OCI-M2 (cell line): ENCODE results near the gene TTPAL.
A peak's percentile ranks its signal among the peaks of the same experiment; 100 is the strongest.

Experiments
- DNase-seq: peaks from one replicate; lab custom pipeline; 2025; ENCODE audit not compliant: unreplicated experiment; lab: John Stamatoyannopoulos, UW

Gene TTPAL, protein sequence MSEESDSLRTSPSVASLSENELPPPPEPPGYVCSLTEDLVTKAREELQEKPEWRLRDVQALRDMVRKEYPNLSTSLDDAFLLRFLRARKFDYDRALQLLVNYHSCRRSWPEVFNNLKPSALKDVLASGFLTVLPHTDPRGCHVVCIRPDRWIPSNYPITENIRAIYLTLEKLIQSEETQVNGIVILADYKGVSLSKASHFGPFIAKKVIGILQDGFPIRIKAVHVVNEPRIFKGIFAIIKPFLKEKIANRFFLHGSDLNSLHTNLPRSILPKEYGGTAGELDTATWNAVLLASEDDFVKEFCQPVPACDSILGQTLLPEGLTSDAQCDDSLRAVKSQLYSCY

GRCh38 chr20:44475694-44476560 is at the start of gene TTPAL:
Gene TTPAL (plus strand): TSS chr20:44475874. CDS start chr20:44480000, 4,126 bp downstream.
- DNase-seq, result peak; percentile 61

DNA sequence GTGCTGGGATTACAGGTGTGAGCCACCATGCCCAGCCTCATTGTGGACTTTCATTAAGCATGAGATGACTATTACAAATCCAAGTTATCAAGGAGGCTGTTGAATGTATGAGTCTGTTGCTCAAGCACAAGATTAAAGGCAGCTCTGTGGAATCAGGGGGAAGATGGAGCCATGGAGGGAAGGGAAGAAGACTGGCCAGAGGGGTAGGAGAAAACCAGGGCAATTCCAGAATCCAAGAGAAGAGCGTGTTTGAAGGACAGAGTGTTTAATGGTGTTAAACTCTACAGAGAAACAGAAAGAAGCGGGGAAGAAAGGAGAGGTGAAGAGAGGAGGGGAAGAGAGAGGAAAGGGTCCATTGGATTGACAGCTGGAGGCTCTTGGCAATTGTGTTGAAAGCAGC is 49.8 kb upstream of the TTPAL start:
- no peak for DNase-seq

GRCh38 chr20:44426879-44427790 is 48.5 kb upstream of the TTPAL start:
- DNase-seq, result no peak

- no peak for DNase-seq
These were observed 47.9 kb upstream of the TTPAL start for GRCh38 chr20:44427804-44428173.

DNA sequence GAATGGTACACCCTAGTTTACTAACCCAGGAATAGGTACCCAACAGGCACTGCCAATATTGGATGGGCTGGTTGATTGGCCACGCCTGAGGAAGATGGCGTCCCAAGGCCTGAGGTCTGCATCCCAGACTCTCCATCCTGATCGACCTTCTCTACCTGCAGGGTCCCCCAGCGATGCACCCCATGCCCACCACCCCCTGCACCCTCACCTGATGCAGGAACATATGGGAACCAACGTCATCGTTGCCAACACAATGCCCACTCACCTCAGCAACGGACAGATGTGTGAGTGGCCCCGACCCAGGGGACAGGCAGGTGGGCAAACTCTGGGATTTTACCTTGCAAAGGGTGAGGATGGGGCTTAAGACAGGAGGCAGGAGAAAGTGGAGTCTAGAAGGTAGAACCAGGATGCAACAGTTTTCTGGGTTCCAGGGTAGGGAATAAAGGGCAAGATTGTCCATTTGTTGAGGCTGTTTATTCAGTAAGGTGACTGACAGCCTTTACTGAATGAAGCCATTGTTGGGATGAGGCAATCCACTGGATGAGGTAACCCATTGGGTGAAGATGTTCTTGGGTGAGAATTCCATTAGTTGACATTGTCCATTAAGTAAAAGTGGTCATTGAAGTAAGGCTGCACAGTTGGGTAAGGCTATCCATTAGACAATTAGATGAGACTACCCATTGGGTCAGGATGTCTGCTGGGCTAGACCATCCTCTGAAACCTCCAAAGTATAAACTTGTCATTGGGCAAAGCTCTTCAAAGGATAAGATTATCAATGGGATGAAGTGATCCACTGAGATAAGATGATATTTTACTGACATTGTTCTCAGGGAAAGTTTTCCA is 47.3 kb upstream of the TTPAL start:
- DNase-seq, result no peak

DNA sequence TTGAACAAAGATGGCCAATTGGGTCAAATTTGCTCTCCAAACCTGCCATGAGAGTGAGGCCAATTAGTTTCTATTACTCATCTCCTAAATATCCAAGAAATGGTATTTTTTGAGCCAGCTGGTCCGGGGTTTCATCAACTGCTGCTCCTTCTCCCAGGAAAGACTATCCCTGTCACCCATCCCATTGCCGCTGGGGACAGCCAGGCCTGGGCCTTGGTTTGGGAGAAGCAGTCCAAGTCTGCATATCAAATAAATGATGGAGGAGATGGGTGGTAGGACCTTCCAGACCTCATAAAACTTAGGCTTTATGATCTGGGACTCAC is 46.7 kb upstream of the TTPAL start:
- no peak for DNase-seq

- no peak for DNase-seq
These were observed 46.0 kb upstream of the TTPAL start for GRCh38 chr20:44429419-44430269.

DNA sequence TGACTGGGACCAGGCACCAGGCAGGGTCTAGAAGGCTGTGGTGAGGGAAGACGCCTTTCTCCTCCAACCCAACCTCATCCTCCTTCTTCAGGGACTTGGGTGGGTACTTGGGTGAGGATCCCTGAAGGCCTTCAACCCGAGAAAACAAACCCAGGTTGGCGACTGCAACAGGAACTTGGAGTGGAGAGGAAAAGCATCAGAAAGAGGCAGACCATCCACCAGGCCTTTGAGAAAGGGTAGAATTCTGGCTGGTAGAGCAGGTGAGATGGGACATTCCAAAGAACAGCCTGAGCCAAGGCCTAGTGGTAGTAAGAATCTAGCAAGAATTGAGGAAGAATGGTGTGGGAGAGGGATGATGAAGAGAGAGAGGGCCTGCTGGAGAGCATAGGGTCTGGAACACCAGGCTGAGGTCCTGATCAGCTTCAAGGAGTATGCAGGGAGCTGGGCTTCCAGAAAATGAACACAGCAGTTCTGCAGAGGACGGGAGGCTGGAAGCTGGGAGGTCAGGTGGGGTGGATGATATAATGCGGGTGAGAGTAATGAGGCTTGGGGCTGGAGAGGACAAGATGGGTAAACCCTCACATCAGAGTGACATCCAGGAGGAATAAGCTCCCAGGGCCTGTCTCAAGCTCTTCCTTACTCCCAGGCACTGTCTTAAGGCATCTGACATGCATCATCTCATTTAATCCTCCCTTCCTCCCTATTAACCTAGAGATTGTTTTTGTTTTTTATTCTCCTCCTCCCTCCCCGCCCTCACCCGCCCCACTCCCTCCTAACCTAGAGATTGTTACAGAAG is 45.2 kb upstream of the TTPAL start:
- DNase-seq, result no peak

GRCh38 chr20:44431118-44431501 is 44.6 kb upstream of the TTPAL start:
- DNase-seq, result no peak

- no peak for DNase-seq
These were observed 44.0 kb upstream of the TTPAL start for GRCh38 chr20:44431502-44432234.

DNA sequence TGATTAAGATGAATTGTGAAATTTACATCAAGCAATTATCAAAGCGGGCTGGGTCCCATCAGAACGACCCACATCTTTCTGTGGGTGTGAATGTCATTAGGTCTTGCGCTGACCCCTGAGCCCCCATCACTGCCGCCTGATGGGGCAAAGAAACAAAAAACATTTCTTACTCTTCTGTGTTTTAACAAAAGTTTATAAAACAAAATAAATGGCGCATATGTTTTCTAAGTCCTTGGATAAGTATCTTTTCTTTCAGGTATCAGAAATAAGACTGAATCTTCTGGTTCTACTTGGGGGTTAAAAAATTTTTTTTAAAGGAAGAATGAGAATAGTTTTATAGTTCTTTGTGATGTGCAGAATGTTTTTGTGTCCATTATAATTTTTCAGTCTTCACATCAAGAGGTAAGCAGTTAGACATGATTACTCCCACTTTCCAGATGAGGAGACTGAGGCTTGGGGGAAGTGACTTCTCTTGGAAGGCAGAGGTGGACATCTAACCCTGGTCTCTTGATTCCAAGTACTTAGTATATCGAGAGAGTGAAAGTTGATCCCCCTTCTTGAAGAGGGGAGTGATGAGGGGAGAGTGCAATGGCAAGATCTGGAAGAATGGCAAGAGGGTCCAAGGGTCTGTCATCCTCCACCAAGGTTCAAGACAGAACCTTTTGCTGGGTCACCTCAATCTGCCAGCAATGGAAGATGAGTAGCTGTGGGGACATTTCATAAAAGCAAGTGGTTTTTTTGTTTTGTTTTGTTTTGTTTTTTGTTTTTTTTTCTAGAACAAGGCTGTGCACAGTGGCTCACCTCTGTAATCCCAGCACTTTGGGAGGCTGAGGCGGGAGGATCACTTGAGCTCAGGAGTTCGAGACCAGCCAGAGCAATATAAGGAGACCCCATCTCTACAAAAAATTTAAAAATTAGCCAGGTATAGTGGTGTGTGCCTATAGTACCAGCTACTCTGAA is 42.8 kb upstream of the TTPAL start:
- no peak for DNase-seq

- no peak for DNase-seq
These were observed 41.7 kb upstream of the TTPAL start for GRCh38 chr20:44433751-44434538.

- no peak for DNase-seq
These were observed 39.9 kb upstream of the TTPAL start for GRCh38 chr20:44435630-44436335.

DNA sequence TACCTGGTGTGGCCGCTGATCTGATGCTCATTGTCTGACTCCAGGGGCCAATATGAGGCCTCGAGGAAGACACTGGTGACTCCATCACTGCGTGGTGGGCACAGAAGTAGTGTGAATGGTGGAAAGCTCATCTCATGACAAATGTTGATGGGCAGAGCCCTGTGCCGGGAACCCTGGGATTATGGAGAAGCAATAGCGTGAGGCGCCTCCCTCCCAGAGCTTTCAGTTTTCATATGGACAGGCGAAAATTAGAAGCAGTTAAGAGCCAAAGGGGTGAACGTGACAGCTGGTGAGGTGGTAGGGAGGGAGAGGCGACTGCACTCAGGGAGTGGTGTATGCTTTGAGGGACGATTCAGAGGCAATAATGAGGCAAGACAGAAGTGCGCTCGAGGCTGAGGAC is 39.3 kb upstream of the TTPAL start:
- no peak for DNase-seq

DNA sequence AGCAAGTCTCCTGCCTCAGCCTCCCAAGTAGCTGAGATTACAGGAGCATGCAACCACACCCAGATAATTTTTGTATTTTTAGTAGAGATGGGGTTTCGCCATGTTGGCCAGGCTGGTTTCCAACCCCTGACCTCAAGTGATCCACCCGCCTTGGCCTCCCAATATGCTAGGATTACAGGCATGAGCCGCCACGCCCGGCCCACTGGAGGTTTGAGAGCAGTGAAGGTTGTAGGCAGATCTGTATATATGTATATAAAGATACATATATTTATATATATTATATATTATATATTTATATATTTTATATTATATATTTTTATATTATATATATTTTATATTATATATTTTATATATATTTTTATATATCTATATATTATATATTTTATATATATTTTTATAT is 38.2 kb upstream of the TTPAL start:
- DNase-seq, result no peak

GRCh38 chr20:44438782-44439181 is 36.9 kb upstream of the TTPAL start:
- DNase-seq, result no peak
